COLO668 (cell line): ENCODE data around the gene DPEP2.
A peak's percentile ranks its signal among the peaks of the same experiment; 100 is the strongest.
"Not testable (repeated sequence)": the region's sequence is repeated elsewhere in the genome, so short reads cannot be mapped to it uniquely, and the experiment has no call there.

ENCODE experiments used
- DNase-seq: peaks from one replicate; lab custom pipeline; 2025; ENCODE audit not compliant: unreplicated experiment; lab: John Stamatoyannopoulos, UW

The DPEP2 gene

GRCh38 chr16:67940446-67941089 is 58.7 kb downstream of the DPEP2 start:
- DNase-seq: no peak

- peak; percentile 49 for DNase-seq
Measured at GRCh38 chr16:67939507-67940445, 59.5 kb downstream of the DPEP2 start.

DNA sequence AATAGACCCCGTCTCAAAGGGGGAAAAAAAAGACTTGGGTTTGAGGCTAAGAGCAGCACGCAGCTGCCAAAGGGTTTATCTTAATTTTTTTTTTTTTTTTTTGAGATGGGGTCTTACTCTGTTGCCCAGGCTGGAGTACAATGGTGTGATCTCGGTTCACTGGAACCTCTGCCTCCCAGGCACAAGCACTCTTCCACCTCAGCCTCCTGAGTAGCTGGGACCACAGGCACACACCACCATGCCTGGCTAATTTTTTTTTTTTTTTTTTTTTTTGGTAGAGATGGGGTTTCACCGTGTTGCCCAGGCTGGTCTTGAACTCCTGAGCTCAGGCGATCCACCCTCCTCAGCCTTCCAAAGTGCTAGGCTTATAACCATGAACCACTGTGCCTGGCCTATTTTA is 61.6 kb downstream of the DPEP2 start:
- not testable (repeated sequence) for DNase-seq
